HG02588 (cell line): ENCODE measurements around the gene SLF2.
"Not testable (repeated sequence)": the region's sequence is repeated elsewhere in the genome, so short reads cannot be mapped to it uniquely, and the experiment has no call there.

Experiments
- ATAC-seq: cut with Tn5 transposase; IDR thresholded peaks from one replicate; pipeline ENCODE4 v1.9.1; 2021; ENCODE audit warnings: mild to moderate bottlenecking, moderate library complexity; ENCODE audit not compliant: unreplicated experiment

Gene SLF2

DNA sequence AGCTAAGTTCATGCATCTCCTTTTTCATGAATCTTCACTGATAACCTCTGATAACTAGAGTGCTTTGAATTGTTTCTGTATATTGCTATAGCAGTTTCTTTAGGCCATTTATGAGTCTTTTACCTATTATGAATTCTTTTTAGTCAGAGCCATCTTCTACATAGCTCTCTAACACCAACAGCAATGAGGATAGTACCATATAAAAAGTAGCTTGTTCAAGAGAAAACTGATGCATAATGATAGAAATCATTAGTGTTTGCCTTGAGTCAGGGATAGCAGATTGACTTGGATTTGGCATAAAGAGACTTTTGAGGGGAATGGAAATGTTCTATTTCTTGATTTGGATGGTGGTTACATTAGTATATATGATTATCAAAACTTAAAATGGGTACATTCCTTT is 30.7 kb downstream of the SLF2 start:
- no peak for ATAC-seq

DNA sequence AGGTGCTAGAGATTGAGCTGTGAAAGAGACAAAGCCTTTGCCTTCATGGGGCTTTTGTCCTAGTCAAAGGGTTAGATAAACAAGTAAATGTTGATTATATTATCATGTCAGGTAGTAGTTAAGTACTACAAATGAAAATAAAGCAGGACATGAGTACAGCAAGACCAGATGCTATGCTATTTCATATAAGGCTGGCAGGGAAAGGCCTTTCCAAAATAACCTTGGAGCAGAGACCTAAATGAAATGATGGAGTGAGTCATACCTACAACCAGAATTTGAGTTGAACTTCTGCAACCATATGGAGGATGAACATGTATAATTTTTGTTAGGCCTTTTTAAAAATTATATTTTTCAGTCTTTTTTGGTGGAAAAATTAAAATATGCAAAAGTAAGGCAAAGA is 33.0 kb downstream of the SLF2 start:
- ATAC-seq: no peak

DNA sequence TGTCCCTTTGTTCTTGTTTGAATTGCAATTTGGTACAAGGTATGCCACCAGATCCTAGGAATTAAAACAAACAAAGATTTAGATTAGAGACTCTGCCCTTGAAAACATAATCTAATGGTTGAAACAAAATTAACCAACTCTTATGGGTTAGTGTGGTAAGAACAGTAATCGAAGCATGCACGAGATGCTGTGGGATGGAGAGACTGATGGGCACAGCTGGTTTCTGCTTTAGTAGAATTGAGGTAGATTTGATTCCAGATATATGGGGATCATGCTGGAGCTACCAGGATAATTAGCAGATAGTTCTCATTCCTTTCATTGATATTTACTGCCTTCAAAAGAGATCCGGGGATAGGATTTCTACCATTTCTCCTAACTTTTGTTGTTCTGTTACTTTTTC is 36.2 kb downstream of the SLF2 start:
- ATAC-seq: no peak

DNA sequence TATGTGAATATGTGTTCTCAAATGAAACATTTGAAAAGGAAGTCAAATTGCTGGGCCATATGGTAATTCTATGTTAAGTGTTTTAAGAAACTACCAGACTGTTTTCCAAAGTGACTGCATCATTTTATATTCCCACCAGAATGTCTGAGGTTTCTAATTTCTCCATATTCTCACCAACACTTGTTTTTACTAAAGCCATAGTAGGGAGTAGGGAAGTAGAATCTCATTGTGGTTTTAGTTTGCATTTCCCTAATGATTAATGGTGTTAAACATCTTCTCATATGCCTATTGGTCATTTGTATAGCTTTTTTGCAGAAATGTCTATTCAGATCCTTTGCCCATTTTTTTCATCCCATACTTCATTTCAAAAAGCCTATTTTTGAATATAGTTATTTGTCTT is 47.5 kb downstream of the SLF2 start:
- no peak for ATAC-seq

DNA sequence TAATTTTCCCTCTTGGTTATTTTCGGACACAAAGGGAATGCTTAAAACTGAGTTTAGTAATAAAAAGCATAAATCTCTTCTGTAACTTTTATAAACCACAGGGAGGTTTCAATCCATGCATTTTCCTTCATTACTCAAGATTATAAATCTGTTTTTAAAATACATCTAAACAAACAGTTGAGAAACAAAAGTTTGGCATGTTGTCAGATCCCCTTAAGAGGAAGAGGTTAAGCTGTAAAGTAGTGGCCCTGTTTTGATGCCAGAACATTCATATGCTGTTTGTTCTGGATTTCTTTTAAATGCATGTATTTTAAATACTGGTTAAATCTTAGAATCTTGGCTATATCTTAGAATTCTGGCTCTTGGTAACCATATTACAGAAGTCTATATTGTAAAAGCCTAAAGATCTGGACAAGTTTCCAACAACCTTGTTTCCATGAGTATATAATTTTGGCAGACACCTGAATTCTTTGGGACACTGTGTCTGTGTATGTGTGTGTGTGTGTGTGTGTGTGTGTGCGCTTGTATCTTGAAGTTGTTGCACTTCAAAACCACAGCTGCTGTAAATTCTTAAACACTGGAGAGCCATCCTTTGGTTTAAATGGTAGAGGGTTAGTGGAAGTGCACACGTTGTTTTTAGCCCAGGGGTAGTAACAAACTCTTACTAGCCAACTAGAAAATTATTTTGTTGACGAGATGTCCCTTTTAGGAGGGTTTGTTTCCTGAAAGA is 49.8 kb downstream of the SLF2 start:
- ATAC-seq: no peak

DNA sequence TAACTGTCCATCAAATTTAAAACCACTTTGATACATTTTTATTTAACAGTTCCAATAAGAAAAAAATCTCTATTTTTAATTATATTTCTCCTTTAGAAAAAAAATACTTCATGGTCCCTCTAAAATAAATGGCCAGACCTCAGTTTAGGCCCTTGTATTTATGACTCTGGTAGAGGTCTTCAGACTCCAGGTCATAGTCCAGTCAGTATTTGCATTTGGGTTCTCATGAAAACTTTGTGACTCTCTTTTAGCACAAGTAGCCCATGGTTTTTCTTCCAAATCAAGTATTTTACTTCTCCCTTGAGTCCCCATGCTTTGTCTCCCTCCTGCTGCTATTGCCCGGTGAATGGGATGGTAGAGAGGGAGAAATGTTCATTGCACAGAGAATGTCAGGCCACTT is 51.1 kb downstream of the SLF2 start:
- no peak for ATAC-seq

DNA sequence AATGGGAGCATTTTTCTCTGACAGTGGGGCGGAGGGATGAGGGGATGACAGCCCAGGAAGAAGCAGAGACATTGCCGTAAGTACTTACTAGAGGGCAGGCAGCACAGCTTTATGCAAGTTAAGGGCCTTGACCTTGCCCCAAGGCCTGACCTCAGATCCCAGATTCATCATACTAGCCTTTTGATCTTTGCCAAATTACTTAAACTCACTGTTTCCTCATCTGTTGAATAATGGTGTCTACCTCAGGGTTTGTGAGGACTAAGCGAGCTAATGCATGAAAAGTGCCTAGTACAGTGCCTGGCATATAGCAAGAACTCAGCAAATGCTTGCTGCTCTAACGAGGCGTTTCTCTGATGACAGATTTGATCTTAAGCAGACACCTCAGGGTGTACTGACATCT is 53.1 kb downstream of the SLF2 start:
- ATAC-seq: no peak

DNA sequence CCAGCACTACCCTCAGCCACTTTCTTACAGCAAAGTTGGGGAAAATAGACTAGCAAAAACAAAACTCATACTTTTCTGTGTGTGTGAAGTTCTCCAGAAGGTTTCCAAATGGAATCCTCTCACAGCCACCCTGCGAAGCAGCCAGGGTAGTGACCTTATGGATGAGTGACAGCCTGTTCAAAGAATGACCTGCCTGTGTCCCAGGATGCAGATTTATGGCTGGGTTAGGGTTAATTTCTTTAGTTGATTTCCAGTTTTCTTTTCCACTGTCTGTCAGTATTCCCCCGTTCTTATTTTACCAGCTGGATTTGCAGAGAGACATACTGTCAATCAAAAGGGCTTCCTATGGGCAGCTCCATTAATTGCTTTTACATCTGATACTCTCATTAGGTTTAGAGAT is 54.1 kb downstream of the SLF2 start:
- no peak for ATAC-seq

DNA sequence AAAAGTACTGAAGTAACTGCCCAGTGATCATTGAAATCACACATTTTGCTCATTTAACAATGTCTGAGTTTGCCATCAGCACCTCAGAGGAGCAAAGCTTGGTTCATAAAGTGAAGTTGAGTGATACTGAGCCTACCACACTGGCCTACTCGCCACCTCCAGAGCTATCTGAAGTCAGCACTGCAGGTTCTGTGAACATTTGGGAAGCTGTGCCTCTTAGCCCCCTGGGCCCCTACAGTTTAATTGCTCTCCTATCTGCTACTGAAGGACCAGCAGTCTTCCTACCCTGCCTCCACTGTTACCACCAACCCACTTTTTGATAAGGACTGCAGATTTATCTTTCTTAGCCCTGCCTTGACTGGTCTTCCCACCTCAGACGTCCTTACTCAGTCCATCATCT is 54.6 kb downstream of the SLF2 start:
- ATAC-seq: no peak

DNA sequence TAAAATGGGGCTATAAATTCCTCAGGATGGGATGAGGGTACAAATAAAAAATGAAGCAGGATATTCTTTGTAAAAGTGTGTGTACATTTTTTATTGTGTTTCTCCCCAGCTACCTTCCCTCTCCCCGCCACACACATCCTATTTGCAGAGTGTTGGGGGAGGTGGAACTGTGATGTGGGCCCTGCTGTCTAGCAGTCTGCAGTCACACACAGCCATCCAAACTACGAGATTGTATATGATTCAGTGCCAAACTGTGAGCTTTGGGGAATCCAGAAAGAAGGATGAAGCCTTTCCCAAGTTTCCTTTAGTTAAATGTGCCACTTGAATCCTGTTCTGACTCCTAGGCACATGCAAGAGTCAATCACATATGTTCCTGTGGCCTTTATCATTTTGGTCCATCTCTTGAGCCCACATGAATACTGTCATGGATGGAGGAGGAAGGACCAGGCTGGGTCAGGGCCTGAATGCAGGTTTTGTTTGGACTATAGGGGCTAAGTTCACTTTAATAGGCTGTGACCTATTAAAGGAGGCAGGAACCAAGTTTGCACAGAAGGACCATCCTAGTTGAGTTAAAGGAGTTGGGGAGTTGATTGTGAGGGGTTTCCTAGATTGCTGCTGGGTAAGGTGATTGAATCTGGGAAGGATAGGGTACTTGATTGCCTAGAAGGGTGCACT is 55.4 kb downstream of the SLF2 start:
- no peak for ATAC-seq

DNA sequence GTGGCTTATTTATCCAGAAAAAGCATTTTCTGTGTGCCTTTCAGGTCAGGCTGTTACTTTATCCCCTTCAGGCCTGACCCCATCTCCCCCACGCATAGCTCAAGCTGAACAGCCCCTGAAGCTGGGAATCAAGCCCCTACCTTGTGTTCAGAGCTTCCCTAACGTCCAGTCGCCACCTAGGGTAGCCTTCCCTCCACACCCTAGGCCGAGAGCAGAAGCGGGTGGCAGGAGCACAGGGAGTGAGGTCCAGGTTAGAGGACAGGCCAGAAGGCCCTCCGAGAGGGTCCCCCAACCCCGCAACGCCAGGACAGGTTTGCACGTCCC is 56.1 kb downstream of the SLF2 start:
- no peak for ATAC-seq

DNA sequence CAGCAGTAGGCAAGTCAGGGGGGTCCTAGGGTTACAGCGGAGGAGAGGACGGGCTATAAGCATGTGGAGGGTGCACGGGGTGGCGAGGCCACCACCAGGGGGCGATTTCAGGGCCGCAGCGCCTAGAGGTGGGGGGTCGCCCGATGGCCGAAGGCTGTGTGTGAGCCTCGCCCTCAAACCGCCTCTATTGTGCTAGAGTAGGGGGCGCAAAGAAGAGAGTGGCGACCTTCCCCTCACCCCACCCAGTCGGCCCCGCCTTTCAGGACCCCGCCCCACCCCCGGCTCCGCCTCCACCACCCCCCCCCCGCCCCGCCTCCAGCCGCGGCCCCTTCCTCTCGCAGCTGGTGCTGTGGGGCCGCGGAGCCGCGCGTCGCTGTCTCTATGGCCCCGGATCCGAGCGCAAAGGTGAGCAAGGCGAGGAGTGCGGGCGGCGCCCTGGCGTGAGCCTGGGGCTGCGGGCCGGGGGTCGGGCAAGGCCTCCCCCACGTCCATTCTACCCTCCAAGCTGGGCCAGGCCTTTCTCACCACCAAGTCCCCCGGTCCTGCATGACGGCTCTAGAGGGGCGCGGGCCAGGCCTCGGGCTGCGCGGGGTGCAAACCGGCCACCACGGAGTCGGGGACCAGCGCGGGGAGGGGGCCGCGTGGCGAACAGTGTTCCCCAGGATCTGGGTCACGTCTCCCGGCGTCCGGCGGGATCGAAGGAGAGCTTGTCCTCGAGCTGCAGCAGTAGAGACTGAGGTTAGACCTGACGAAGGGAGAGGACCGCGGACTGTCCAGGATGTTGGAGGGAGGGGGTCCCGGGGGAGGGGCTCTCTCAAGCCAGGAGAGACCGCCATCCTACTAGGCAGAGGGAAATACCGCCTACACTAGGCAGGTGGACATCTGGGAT is 56.7 kb downstream of the SLF2 start, which contains the start of gene SEMA4G:
Gene SEMA4G, plus strand, starts transcription at position 318 of the 889 bp plus-strand sequence. CDS start 3,409 bp downstream, outside the sequence.
- no peak for ATAC-seq

DNA sequence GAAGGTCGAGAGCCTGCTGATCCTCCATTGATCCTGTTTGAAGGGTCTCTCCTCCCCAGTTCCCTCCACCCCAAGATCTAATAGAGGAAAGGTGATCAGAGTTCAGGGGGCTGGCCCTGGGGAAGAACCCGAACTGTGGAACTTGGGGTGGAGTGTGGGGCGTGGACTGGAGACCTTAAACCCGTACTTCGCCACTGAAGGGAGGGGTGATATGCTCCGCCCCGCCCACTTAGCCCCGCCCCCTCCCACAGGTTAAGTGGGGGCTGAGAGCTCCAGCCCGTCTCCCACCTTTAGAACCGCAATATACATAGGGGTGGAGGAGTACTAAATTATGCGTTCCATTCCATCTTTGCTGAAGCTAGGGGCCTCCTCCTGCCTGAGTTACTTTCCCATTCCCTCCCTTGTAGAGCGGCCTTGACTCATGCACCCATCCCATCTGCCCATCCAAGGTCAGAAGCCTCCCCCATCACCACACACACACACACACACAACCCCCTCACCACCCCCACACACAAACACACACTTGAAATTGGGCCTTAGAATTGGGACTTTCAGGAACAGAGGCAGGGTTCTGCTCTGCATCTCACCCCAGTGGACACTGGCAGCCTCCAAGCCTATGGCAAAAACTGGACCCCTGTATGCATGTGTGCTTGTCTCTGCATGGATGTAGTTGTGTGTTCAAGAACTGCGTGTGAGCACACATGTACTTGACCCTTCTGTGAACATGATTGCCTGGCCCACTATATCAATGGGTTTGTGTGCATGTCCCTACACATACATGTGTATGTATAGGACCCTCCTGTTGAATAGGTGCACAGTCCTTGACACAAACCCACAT is 57.5 kb downstream of the SLF2 start:
- ATAC-seq: no peak

DNA sequence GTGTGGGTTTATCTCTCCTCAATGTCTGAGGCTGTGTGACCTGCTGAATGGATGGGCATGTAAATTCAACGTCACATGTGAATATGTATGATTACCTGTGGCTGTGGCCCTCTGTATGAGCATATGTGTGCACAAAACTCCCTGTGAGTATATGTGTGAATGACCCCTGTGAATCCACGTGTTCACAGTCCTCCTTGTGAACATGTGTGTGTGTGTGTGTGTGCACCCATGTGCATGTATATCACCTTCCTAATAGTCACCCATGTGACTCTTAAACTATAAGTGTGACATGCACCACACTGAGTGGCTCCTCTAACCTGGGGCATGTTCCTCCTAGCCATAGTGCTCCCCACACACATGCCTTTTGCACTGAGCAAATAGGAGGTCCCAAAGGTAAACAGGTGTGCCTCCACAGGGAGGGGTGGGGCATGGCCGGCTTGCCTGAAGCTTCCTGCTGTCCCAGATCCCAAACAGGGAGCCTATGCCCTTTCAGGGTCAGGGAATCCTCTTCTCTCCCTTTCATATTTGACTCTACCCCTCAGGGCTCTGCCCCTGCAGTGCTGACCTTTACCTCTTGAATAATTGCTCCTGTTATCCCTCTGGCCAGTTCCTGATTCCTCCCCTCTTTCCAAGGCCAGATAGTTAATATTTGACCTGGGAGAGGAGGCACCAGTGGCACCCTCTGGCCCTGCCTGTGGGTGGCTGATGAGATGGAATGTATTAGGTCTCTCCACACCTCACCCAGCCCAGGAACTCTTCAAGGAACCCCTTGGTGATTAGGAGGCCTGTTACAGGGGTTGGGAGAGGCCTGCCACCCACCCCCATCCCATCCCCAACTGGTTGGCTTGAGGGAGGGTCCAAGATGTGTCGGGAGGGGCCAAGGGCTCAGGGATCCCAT is 58.4 kb downstream of the SLF2 start:
- no peak for ATAC-seq

DNA sequence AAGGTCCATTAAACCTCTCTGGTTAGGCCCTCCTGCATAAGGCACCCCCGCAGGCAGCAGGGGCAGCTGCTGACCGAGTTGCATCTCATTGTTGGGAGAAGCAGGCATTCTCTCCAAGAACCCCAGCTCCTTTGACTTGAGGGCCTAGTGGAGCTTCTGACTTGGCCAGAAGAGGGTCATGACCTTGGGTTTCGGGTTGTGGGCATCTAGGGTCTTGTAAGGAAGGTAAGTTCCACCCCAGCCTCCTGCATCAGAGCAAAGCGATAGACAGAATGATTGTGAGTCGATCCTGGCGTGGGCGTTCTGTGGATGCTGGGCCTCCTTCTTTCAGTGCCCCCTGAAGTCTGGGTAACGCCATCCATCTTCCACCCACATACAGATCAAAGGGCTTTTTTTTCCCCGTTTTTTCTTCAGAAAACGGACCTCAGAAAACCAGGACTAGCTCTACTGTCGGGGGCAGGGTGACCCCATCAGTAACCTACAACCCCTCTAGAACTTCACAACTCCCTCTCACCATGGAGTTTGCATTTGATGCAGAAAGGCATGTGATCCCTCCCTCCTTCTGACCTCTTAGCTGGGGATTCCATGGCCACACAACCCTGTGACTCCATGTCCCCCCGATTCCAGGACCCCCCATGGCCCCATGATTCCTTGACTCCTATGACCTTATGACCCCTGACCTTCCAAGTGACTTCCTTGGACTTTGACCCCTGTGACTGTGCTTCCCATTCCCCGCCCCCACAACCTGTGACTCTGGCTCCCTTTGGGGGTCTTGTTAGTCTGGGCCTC is 59.5 kb downstream of the SLF2 start:
- no peak for ATAC-seq

DNA sequence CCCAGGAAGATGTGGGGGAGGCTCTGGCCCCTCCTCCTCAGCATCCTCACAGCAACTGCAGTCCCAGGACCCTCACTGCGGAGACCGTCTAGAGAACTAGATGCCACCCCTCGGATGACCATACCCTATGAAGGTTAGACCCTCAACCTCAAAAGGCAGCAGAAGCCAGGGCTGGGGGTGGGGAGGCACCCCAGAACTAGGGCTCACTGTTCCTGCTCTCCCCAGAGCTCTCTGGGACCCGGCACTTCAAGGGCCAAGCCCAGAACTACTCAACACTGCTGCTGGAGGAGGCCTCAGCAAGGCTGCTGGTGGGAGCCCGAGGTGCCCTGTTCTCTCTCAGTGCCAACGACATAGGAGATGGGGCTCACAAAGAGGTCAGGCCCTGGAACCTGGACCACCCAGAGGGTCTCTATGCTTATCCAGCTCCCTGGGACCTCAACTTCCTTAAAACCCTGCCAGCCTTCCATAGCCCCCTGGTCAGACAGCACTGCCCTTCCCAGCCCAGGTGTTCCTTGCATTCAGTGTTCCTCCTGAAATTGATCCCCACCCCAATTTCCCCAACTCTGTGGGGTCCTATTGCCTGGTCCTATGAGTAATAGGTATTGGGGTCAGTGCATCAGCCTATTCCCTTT is 60.3 kb downstream of the SLF2 start:
- no peak for ATAC-seq

DNA sequence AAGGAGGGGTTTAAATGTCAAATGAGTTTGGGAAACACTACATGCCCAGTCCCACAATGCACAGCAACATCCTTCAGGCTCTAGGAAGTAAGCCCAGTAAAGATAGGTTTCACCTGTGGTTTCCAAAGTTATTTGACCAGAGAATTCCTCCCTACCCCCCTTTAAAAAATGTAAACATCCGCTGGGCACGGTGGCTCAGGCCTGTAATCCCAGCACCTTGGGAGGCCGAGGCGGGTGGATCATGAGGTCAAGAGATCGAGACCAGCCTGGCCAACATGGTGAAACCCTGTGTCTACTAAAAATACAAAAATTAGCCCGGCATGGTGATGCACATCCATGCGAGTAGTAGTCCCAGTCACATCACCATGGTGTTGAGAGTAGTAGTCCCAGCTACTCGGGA is 62.6 kb downstream of the SLF2 start:
- ATAC-seq: not testable (repeated sequence)

DNA sequence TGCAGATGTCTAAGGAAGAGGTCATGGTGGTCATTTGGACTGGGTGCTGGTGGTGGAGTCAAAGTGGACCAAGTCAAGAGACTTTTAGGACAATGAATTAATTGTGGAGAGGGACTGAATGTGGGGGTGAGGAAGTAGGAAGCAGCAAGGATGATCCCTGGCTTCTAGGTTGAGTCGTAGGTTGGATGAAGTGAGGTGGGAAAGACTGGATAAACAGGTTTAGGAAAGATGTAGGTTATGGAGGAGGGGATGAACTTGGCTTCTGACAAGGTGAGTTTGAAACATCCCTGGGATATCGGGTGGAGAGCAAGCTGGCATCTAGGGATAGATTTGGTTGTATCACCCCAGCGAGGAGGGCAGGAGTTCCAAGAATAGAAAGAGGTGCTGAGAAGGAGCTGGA is 64.1 kb downstream of the SLF2 start:
- ATAC-seq: no peak

DNA sequence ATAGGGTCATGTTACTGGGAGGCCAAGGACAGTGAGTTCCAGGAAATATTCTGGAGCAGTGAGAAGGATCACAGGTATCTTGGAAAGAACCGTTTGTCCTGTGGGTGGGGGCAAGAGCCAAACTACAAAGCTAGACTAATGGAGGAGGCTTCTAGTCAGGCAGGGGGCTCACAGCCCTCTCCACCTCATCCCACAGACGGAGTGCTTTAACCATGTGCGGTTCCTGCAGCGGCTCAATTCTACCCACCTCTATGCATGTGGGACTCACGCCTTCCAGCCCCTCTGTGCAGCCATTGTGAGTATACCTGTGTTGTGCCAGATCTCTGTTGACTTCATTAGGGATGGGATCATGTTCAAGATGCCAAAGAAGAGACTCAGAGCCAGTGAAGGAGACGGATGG is 64.7 kb downstream of the SLF2 start:
- no peak for ATAC-seq
